Kidney glomerular epithelial cell (primary cell): ENCODE measurements around the gene RPP14.

Experiments
- DNase-seq: peaks from one replicate; lab custom pipeline; 2025; lab: John Stamatoyannopoulos, UW

Gene RPP14

DNA sequence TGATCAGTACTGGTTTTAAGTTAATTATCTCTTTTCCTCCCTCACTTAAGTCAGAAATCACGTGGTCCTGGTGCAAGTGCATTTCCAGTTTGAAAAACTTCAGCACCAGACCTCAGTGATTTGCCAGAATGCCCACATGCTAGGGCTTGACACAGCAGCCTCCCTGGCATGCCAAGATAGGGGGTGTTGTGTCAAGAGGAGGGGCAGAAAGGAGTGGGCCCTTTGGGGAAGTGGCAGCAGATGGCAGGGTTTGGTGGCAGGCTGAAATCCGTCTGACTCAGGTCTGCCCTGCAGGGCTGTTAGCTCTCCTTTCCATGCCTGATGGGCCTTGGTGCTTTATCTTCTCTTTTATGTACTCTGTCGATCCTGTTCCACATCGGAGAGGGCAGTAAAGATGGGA is 50.0 kb downstream of the RPP14 start:
- DNase-seq: no peak

DNA sequence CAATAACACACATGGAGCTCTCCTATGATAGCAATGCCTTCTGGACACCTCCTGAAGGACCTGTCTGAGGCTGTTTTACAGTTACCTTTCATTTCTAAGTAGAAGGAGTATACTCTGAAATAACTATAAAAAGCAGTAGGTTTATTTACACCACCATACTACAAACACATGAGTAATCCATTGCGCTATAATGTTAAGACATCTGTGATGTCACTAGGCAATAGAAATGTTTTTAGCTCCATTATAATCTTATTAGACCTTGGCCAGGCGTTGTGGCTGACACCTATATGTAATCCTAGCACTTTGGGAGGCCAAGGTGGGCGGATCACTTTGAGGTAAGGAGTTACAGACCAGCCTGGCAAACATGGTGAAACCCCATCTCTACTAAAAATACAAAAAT is 51.4 kb downstream of the RPP14 start:
- DNase-seq: no peak

DNA sequence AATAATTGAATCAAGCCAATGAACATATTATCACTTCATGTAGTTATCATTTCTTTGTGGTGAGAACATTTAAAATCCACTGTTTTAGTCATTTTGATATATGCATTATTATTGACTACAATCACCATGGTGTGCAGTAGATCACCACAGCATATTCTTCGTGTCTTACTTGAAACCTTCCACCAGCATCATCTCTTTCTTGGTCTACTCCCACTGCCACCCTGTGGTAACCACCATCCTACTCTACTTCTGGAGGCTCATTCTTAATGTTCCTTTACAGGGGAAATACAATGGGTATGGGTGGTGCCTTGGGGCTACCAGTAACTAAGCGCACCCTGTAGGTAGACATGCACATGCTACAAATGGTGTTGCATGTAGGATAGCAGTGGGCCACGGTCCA is 52.0 kb downstream of the RPP14 start:
- DNase-seq: no peak

DNA sequence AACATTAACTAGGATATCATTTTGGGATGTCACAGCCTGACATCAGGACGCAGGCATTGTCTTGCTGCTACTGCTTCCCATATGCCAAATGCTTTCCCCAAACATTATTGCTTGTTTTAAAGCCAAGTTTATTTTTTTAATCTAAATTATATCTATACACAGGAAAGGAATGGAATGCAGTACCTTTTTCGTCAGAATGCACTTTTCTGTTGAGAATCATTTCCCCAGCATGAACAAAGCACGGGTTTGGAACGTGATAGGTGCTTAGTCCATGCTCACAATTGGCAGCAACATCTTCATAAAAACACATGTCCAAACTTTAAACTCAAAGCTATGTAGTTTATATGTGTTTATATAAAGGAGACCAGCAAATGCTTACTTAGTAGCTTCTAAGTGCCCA is 52.8 kb downstream of the RPP14 start:
- DNase-seq: no peak

- DNase-seq: no peak
These were observed 53.6 kb downstream of the RPP14 start for GRCh38 chr3:58359621-58360020.

DNA sequence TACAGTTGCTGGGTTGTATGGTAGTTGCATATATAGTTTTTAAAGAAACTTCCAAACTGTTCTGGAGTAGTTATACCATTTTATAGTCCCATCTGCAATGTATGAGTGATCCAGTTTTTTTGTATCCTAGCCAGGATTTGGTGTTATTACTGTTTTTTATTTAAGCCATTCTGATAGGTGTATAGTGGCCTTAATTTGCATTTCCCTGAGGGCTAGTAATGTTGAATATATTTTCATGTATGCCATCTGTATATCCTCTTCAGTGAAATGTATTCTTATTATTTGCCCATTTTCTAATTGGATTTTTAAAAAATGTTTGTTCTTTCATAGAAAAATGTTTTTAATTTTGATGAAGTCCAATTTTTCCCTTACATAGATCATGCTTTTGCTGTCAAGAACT is 55.8 kb downstream of the RPP14 start:
- no peak for DNase-seq

- DNase-seq: no peak
These were observed 60.7 kb downstream of the RPP14 start for GRCh38 chr3:58366699-58367098.

- no peak for DNase-seq
These were observed 63.0 kb downstream of the RPP14 start for GRCh38 chr3:58369038-58369437.
